ENCODE measurements around the gene C1orf115. TPM values are rescaled to one million over a fixed set of nuclear protein-coding genes. Genes with fewer than 3 reads are reported as not detected.

Gene C1orf115
- total RNA-seq, 1 donor from 2014 or later = 1.3 TPM

GRCh38 chr1:220666349-220666748 is 23.8 kb upstream of the C1orf115 start:
- TF ChIP-seq CTCF (IDR thresholded peaks at IDR 0.05; ENCODE audit: insufficient read depth, low read length, severe bottlenecking) = no peak
- no peak overlapping the region for H3K4me3 ChIP-seq (ENCODE audit: low read depth, low read length)
- no peaks in the 10 kb centered on the region for H3K27me3 ChIP-seq (ENCODE audit: control insufficient read depth, insufficient read depth, low read length)
- FAIRE-seq (no peak), DNase-seq (ENCODE audit: low read depth) (no peak)
- peaks cover 2% of the 10 kb centered on the region for H3K36me3 ChIP-seq (ENCODE audit: control insufficient read depth, insufficient read depth, low read length)

GRCh38 chr1:220669005-220669404 is 21.2 kb upstream of the C1orf115 start:
- DNase-seq (ENCODE audit: low read depth) (peak; percentile 65), FAIRE-seq (no peak)
- Histone ChIP-seq H3K36me3 (ENCODE audit: control insufficient read depth, insufficient read depth, low read length) (no peaks in the 10 kb centered on the region), H3K27me3 (ENCODE audit: control insufficient read depth, insufficient read depth, low read length) (no peaks in the 10 kb centered on the region), H3K4me3 (ENCODE audit: low read depth, low read length) (no peak overlapping the region)
- TF ChIP-seq CTCF (IDR thresholded peaks at IDR 0.05; ENCODE audit: insufficient read depth, low read length, severe bottlenecking) = no peak

- no peak for FAIRE-seq
- no peak for TF ChIP-seq CTCF (IDR thresholded peaks at IDR 0.05; ENCODE audit: insufficient read depth, low read length, severe bottlenecking)
Observed at GRCh38 chr1:220670365-220670764, 19.8 kb upstream of the C1orf115 start.

GRCh38 chr1:220673921-220674320 is 16.2 kb upstream of the C1orf115 start:
- H3K36me3 ChIP-seq (ENCODE audit: control insufficient read depth, insufficient read depth, low read length) = no peaks in the 10 kb centered on the region
- H3K4me3 ChIP-seq (ENCODE audit: low read depth, low read length) = no peak overlapping the region
- DNase-seq (ENCODE audit: low read depth) (no peak), FAIRE-seq (no peak)
- H3K27me3 ChIP-seq (ENCODE audit: control insufficient read depth, insufficient read depth, low read length) = no peaks in the 10 kb centered on the region
- no peak for TF ChIP-seq CTCF (IDR thresholded peaks at IDR 0.05; ENCODE audit: insufficient read depth, low read length, severe bottlenecking)

More at GRCh38 chr1:220670365-220670764, 19.8 kb upstream of the C1orf115 start:
- H3K36me3 ChIP-seq (ENCODE audit: control insufficient read depth, insufficient read depth, low read length) = no peaks in the 10 kb centered on the region
- H3K4me3 ChIP-seq (ENCODE audit: low read depth, low read length) = no peak overlapping the region
- DNase-seq (ENCODE audit: low read depth) = no peak
- no peaks in the 10 kb centered on the region for H3K27me3 ChIP-seq (ENCODE audit: control insufficient read depth, insufficient read depth, low read length)

- no peak overlapping the region for H3K4me3 ChIP-seq (ENCODE audit: low read depth, low read length)
- no peak for TF ChIP-seq CTCF (IDR thresholded peaks at IDR 0.05; ENCODE audit: insufficient read depth, low read length, severe bottlenecking)
- H3K36me3 ChIP-seq (ENCODE audit: control insufficient read depth, insufficient read depth, low read length) = no peaks in the 10 kb centered on the region
- DNase-seq (ENCODE audit: low read depth) = no peak
- H3K27me3 ChIP-seq (ENCODE audit: control insufficient read depth, insufficient read depth, low read length) = no peaks in the 10 kb centered on the region
- no peak for FAIRE-seq
Observed at GRCh38 chr1:220677251-220677650, 12.9 kb upstream of the C1orf115 start.

GRCh38 chr1:220680085-220680687 is 10.0 kb upstream of the C1orf115 start:
- DNase-seq (ENCODE audit: low read depth) (peak; percentile 55), FAIRE-seq (peak; percentile 43)
- Histone ChIP-seq H3K36me3 (ENCODE audit: control insufficient read depth, insufficient read depth, low read length) (no peaks in the 10 kb centered on the region), H3K4me3 (ENCODE audit: low read depth, low read length) (no peak overlapping the region), H3K27me3 (ENCODE audit: control insufficient read depth, insufficient read depth, low read length) (no peaks in the 10 kb centered on the region)
- TF ChIP-seq CTCF (IDR thresholded peaks at IDR 0.05; ENCODE audit: insufficient read depth, low read length, severe bottlenecking) = peak; percentile 70
